SK-N-SH (cell line): ENCODE results near the gene SMAD7. TPM values are rescaled to one million over a fixed set of nuclear protein-coding genes. Genes with fewer than 3 reads are reported as not detected.

Experiments
- CTCF ChIA-PET: fragments of 300-600, 350-600 bp; formaldehyde crosslinking; extraction: SDS; loops from one replicate; lab custom pipeline; 2021; lab: Yijun Ruan, JAX
- POLR2A ChIA-PET: fragments of 350-600 bp; sonication (Branson Sonifier 250); formaldehyde crosslinking; extraction: SDS; loops from one replicate; lab custom pipeline; 2020; ENCODE audit warnings: antibody characterized with exemption, inconsistent platforms; lab: Yijun Ruan, JAX
- DNase-seq: peaks from one replicate; pipeline ENCODE4 v3.0.0; 2012
- H2AFZ ChIP-seq: fragments of 200-600 bp; sonication (generic); 2 replicates; pipeline ENCODE4 v1.8.1; 2016; ENCODE audit warnings: antibody characterized with exemption, mild to moderate bottlenecking, low read depth
- H3F3A ChIP-seq: fragments of 200-600 bp; sonication (generic); replicated peaks from 2 replicates; pipeline ENCODE3; 2016; ENCODE audit warnings: antibody characterized with exemption, mild to moderate bottlenecking; ENCODE audit not compliant: insufficient read depth
- H3K27ac ChIP-seq, 2 experiments: fragments of 200-500 bp in 1 of 2; fragments of 200-600 bp in 1 of 2; sonication (Bioruptor generic) in 1 of 2; sonication (generic), shearing (Covaris generic) in 1 of 2; 2 replicates each; pipeline versions ENCODE4 v1.5.1 to v1.6.1; 2014 to 2016; ENCODE audit warnings: low read depth in 2 of 2, inconsistent platforms in 1 of 2, low read length in 1 of 2, mild to moderate bottlenecking in 1 of 2, mixed read lengths in 1 of 2
- H3K27me3 ChIP-seq: fragments of 200-600 bp; sonication (generic), shearing (Covaris generic); 2 replicates; pipeline ENCODE4 v1.6.1; 2016; ENCODE audit warnings: mixed run types; ENCODE audit not compliant: insufficient read depth
- H3K36me3 ChIP-seq, 2 experiments: fragments of 200-500 bp in 1 of 2; fragments of 200-600 bp in 1 of 2; sonication (Bioruptor generic) in 1 of 2; sonication (generic) in 1 of 2; replicated peaks in 1 of 2; 2 replicates each; pipeline versions ENCODE3 to v1.5.1; 2014 to 2016; ENCODE audit warnings: low read length in 1 of 2, mild to moderate bottlenecking in 1 of 2; ENCODE audit not compliant: insufficient read depth in 2 of 2, control insufficient read depth in 1 of 2
- H3K4me1 ChIP-seq, 2 experiments: fragments of 200-500 bp in 1 of 2; fragments of 200-600 bp in 1 of 2; sonication (Bioruptor generic) in 1 of 2; sonication (generic), shearing (Covaris generic) in 1 of 2; 2 replicates each; pipeline versions ENCODE4 v1.5.1 to v1.6.1; 2014 to 2016; ENCODE audit warnings: low read depth in 1 of 2, low read length in 1 of 2, mixed run types in 1 of 2; ENCODE audit not compliant: insufficient read depth in 2 of 2, control insufficient read depth in 1 of 2
- H3K4me2 ChIP-seq: fragments of 200-600 bp; sonication (generic), shearing (Covaris generic); 2 replicates; pipeline ENCODE4 v1.6.1; 2017; ENCODE audit warnings: mixed run types
- H3K4me3 ChIP-seq, 2 experiments: fragments of 200-500 bp in 1 of 2; fragments of 200-600 bp in 1 of 2; sonication (Bioruptor generic) in 1 of 2; sonication (generic), shearing (Covaris generic) in 1 of 2; 2 replicates each; pipeline versions ENCODE4 v1.5.1 to v1.8.1; 2014 to 2016; ENCODE audit warnings: low read depth in 2 of 2, inconsistent platforms in 1 of 2, low read length in 1 of 2, mild to moderate bottlenecking in 1 of 2, mixed read lengths in 1 of 2, moderate library complexity in 1 of 2
- H3K79me2 ChIP-seq: fragments of 200-600 bp; sonication (generic); 2 replicates; pipeline ENCODE4 v1.8.1; 2017; ENCODE audit warnings: mild to moderate bottlenecking; ENCODE audit not compliant: insufficient read depth
- H3K9ac ChIP-seq: fragments of 200-600 bp; sonication (generic); 2 replicates; pipeline ENCODE4 v1.6.1; 2017; ENCODE audit warnings: mixed run types
- H3K9me2 ChIP-seq: fragments of 200-600 bp; sonication (generic); 2 replicates; pipeline ENCODE4 v1.6.1; 2017; ENCODE audit warnings: mixed run types
- H3K9me3 ChIP-seq: fragments of 200-600 bp; sonication (generic); 2 replicates; pipeline ENCODE4 v1.6.1; 2017; ENCODE audit warnings: mixed run types, mild to moderate bottlenecking, moderate library complexity
- H4K20me1 ChIP-seq: fragments of 200-600 bp; sonication (generic); 2 replicates; pipeline ENCODE4 v1.6.1; 2017; ENCODE audit warnings: mild to moderate bottlenecking, mixed run types; ENCODE audit not compliant: insufficient read depth
- CHD2 ChIP-seq: fragments of 150-350 bp; IDR thresholded peaks from 2 replicates; pipeline ENCODE4 v1.6.1; 2018; ENCODE audit warnings: low read length; ENCODE audit not compliant: partially characterized antibody
- ELF1 ChIP-seq: IDR thresholded peaks from 2 replicates; pipeline ENCODE4 v1.4.0; 2012
- EP300 ChIP-seq, 2 experiments: IDR thresholded peaks; 2 replicates each; pipeline versions ENCODE4 v1.4.0 to v1.6.1; 2012; ENCODE audit warnings: borderline replicate concordance in 1 of 2, low read depth in 1 of 2, low read length in 1 of 2
- EZH2phosphoT487 ChIP-seq: fragments of 200-600 bp; sonication (generic); IDR thresholded peaks from 2 replicates; pipeline ENCODE4 v1.6.1; 2017; ENCODE audit warnings: low read depth, mixed run types, mild to moderate bottlenecking, antibody characterized with exemption, moderate library complexity, borderline replicate concordance
- FOSL2 ChIP-seq: IDR thresholded peaks from 2 replicates; pipeline ENCODE4 v1.4.0; 2012; ENCODE audit warnings: low read depth, mild to moderate bottlenecking, moderate library complexity, borderline replicate concordance
- FOXJ3 ChIP-seq: sonication (generic); formaldehyde crosslinking; IDR thresholded peaks from 2 replicates; pipeline ENCODE4 v1.5.1; 2020; ENCODE audit warnings: mild to moderate bottlenecking, missing genetic modification reagents
- FOXM1 ChIP-seq: IDR thresholded peaks from 2 replicates; pipeline ENCODE4 v1.4.0; 2012; ENCODE audit warnings: low read depth, mild to moderate bottlenecking
- GATA2 ChIP-seq: sonication (generic); formaldehyde crosslinking; IDR thresholded peaks from 2 replicates; pipeline ENCODE4 v1.5.0; 2020; ENCODE audit warnings: mild to moderate bottlenecking, missing genetic modification reagents
- MEF2A ChIP-seq: IDR thresholded peaks from 2 replicates; pipeline ENCODE4 v1.4.0; 2012; ENCODE audit warnings: low read depth, borderline replicate concordance
- MXI1 ChIP-seq: IDR thresholded peaks from 2 replicates; pipeline ENCODE4 v1.6.1; 2012; ENCODE audit warnings: mild to moderate bottlenecking, low read depth, low read length, improper control_type of control experiment
- RFX5 ChIP-seq: IDR thresholded peaks from 2 replicates; pipeline ENCODE4 v1.6.1; 2012; ENCODE audit warnings: mild to moderate bottlenecking, improper control_type of control experiment, low read length
- TAF1 ChIP-seq: IDR thresholded peaks from 2 replicates; pipeline ENCODE4 v1.6.1; 2012; ENCODE audit warnings: low read depth, mild to moderate bottlenecking, low read length, moderate library complexity, borderline replicate concordance
- TEAD4 ChIP-seq: IDR thresholded peaks from 2 replicates; pipeline ENCODE4 v1.4.0; 2012; ENCODE audit warnings: mild to moderate bottlenecking, borderline replicate concordance; ENCODE audit not compliant: insufficient read depth
- YY1 ChIP-seq: IDR thresholded peaks from 2 replicates; pipeline ENCODE4 v1.4.0; 2012; ENCODE audit warnings: low read depth, mild to moderate bottlenecking
- WGBS: methylation state at CpG from one replicate; pipeline ENCODE4 v1.1.6; 2017; ENCODE audit warnings: low lambda C conversion rate; 5-methylcytosine and 5-hydroxymethylcytosine counted together
- polyA plus RNA-seq, 3 experiments: library from polyadenylated mRNA; depleted of rRNA; stranded (reverse); fragments of >200 nt; gene quantifications; 2 replicates each; pipeline ENCODE4 v1.2.3, GENCODE V29; 2012
- TF ChIP-seq, protein P1 (sequence below): IDR thresholded peaks from 2 replicates; pipeline ENCODE4 v1.4.0; 2012; ENCODE audit warnings: low read depth, borderline replicate concordance
- TF ChIP-seq, protein P2 (sequence below): IDR thresholded peaks from 2 replicates; pipeline ENCODE4 v1.4.0; 2012; ENCODE audit warnings: low read depth, borderline replicate concordance
- TF ChIP-seq, protein P3 (sequence below): IDR thresholded peaks from 2 replicates; pipeline ENCODE4 v1.6.1; 2012; ENCODE audit warnings: mild to moderate bottlenecking, low read depth, low read length, moderate library complexity

Gene SMAD7
- polyA plus RNA-seq, 1 of the 3 experiments (the other 2 are of a cell fraction): 20.0 TPM

DNA sequence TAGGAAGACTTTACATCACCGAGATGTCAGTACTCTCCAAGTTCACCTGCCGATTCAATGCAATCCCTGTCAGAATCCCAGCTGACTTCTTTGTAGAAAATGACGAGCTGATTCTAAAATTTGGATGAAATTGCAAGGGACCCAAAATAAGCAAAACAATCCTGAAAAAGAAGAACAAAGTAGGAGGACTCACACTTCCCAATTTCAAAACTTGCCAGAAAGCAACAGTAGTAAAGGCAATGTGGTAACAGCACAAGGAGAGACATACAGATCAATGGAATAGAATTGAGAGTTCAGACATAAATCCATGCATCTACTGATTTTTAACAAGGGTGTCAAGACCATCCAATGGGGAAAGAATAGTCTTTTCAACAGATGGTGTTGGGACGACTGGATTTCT lies 52.2 kb downstream of the SMAD7 start:
- Histone ChIP-seq H3K4me2 (no peak overlapping the region), H3K4me3 (no peak overlapping the region), H2AFZ (no peak overlapping the region), H3K9me3 (no peaks in the 10 kb centered on the region), H3K27me3 (no peaks in the 10 kb centered on the region), H3F3A (peaks cover 23% of the 10 kb centered on the region), H3K27ac (no peak overlapping the region), H3K4me1 (peaks cover 9 to 19% of the 10 kb centered on the region in 2 experiments; a peak in 3 of 4 replicates), H3K79me2 (peaks cover 17% of the 10 kb centered on the region), H3K9me2 (no peaks in the 10 kb centered on the region), H3K36me3 (no peaks in the 10 kb centered on the region), H3K9ac (no peak overlapping the region), H4K20me1 (no peaks in the 10 kb centered on the region)
- ChIA-PET CTCF (interaction anchor here (0.6 to 1.5 kb wide), 2 partner anchors 49 to 102 kb away, joined by 3 to 5 read pairs; no protein-coding TSS in a partner anchor), POLR2A (no interaction called here)
- WGBS: 96% methylated on average over 4 of the region's 4 CpGs
- TF ChIP-seq TEAD4 (no peak), GATA2 (CRISPR knock-in tag) (no peak), YY1 (no peak), FOXJ3 (CRISPR knock-in tag) (no peak), EZH2phosphoT487 (no peak), MXI1 (no peak), FOSL2 (no peak), RFX5 (no peak), FOXM1 (no peak), CHD2 (no peak), EP300 (IDR thresholded peaks at IDR 0.05; ENCODE audit: borderline replicate concordance in 1 of 2, low read depth in 1 of 2, low read length in 1 of 2) (no peak), MEF2A (no peak), ELF1 (no peak), TAF1 (no peak)
- TF ChIP-seq, protein P1, sequence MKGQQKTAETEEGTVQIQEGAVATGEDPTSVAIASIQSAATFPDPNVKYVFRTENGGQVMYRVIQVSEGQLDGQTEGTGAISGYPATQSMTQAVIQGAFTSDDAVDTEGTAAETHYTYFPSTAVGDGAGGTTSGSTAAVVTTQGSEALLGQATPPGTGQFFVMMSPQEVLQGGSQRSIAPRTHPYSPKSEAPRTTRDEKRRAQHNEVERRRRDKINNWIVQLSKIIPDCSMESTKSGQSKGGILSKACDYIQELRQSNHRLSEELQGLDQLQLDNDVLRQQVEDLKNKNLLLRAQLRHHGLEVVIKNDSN: no peak
- TF ChIP-seq, protein P2, sequence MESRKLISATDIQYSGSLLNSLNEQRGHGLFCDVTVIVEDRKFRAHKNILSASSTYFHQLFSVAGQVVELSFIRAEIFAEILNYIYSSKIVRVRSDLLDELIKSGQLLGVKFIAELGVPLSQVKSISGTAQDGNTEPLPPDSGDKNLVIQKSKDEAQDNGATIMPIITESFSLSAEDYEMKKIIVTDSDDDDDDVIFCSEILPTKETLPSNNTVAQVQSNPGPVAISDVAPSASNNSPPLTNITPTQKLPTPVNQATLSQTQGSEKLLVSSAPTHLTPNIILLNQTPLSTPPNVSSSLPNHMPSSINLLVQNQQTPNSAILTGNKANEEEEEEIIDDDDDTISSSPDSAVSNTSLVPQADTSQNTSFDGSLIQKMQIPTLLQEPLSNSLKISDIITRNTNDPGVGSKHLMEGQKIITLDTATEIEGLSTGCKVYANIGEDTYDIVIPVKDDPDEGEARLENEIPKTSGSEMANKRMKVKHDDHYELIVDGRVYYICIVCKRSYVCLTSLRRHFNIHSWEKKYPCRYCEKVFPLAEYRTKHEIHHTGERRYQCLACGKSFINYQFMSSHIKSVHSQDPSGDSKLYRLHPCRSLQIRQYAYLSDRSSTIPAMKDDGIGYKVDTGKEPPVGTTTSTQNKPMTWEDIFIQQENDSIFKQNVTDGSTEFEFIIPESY: no peak
- TF ChIP-seq, protein P3, sequence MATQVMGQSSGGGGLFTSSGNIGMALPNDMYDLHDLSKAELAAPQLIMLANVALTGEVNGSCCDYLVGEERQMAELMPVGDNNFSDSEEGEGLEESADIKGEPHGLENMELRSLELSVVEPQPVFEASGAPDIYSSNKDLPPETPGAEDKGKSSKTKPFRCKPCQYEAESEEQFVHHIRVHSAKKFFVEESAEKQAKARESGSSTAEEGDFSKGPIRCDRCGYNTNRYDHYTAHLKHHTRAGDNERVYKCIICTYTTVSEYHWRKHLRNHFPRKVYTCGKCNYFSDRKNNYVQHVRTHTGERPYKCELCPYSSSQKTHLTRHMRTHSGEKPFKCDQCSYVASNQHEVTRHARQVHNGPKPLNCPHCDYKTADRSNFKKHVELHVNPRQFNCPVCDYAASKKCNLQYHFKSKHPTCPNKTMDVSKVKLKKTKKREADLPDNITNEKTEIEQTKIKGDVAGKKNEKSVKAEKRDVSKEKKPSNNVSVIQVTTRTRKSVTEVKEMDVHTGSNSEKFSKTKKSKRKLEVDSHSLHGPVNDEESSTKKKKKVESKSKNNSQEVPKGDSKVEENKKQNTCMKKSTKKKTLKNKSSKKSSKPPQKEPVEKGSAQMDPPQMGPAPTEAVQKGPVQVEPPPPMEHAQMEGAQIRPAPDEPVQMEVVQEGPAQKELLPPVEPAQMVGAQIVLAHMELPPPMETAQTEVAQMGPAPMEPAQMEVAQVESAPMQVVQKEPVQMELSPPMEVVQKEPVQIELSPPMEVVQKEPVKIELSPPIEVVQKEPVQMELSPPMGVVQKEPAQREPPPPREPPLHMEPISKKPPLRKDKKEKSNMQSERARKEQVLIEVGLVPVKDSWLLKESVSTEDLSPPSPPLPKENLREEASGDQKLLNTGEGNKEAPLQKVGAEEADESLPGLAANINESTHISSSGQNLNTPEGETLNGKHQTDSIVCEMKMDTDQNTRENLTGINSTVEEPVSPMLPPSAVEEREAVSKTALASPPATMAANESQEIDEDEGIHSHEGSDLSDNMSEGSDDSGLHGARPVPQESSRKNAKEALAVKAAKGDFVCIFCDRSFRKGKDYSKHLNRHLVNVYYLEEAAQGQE: no peak
- no peak for DNase-seq
